HG03521 (cell line): ENCODE measurements around the gene MGAT5B.

ENCODE experiments used
- ATAC-seq: cut with Tn5 transposase; IDR thresholded peaks from one replicate; pipeline ENCODE4 v1.9.1; 2021; ENCODE audit warnings: mild to moderate bottlenecking, moderate library complexity; ENCODE audit not compliant: unreplicated experiment

MGAT5B gene

DNA sequence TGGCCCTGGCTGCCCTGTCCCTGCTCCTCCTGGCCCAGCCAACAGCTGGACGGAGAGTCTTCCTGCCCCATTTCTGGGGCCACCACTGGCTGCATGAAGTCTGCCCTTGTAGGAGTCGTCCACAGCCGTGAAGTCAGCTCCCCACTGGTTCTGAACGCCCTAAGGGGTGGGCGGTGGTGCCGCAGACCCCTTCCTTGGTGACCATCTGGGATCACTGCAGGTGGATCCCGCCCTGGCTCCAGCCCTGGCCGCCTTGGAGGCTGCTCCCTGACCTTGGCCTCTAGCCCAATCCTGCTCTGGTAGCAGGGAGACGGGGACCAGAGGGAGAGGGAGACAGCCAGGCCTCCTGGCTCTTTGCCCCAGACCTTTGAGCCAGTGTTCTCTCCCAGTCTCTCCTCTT, 35.4 kb downstream of the MGAT5B start:
- ATAC-seq: no peak

DNA sequence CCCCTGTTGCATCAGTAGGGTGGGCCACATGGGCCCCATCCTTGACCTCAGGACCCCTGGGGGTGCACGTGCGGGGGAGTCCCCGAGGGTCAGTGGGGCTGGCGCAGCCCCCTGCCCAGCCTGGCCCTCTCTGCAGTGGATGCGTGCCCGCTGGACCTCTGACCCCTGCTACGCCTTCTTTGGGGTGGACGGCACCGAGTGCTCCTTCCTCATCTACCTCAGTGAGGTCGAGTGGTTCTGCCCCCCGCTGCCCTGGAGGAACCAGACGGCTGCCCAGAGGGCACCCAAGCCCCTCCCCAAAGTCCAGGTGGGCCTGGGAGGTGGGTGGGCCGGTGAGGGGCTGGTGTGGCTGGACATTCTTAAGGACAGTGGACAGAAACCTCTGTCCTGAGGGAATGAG, 35.9 kb downstream of the MGAT5B start:
- ATAC-seq: no peak

DNA sequence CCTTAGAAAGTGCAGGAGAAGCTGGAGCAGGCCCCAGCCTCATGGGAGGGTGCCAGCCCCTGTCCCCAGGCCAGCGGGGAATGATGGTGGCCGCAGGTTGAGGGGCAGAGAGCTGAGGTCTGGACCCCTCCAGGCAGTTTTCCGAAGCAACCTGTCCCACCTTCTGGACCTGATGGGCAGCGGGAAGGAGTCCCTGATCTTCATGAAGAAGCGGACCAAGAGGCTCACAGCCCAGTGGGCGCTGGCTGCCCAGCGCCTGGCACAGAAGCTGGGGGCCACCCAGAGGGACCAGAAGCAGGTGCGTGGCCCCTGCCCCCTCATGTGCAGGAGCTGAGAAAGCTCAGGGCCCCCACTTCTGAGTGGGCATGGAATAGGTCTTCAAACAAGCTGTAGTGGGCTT, 36.8 kb downstream of the MGAT5B start:
- no peak for ATAC-seq

DNA sequence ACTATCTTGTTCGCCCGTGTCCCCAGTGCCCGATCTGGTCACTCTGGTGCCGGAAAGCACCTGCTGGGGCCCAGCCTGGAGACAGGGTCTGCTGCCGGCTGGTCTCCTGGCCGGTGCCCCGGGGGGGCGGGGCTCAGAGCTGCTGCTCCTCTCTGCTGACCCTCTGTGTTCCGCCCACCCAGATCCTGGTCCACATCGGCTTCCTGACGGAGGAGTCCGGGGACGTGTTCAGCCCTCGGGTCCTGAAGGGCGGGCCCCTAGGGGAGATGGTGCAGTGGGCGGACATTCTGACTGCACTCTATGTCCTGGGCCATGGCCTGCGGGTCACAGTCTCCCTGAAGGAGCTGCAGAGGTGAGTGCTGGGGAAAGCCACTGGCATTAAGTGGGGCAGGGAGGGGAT, 37.6 kb downstream of the MGAT5B start:
- no peak for ATAC-seq

DNA sequence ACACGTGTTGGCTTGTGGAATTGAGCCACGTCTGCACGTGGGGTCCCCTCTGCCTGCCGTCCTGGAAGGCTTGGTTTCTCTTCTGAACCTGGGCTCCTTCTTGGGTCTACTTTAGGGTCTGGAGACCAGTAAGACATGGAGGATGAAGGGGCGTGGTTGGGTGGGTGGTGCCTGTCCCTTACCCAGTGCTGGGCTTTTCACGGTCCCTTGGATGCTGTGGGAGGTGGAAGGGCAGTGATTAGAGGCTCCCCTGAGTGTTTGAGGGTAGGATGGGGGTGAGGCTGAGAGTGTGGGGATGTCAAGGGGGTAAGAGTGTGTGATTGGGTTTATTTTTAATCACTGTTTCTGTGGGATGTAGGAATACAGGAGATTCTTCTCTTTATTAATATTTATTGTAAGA, 38.3 kb downstream of the MGAT5B start:
- ATAC-seq: no peak

DNA sequence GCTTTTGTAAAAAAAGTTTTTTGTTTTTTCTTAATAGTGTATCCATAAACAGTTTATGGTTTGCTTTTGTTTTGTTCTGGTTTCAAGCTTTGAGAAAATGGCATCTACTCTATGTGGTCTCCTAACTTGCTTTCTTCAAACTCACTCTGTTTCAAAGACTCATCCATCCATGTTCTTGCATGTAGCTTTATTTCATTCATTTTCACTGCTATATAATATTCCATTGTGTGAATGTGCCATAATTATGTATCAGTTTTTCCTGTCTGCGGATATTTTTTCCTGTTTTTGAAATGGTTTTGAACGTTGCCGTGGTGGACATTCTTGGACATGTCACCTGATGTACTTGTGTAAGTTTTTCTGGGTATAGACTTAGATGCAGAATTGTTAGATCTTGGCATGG, 39.1 kb downstream of the MGAT5B start:
- ATAC-seq: no peak

DNA sequence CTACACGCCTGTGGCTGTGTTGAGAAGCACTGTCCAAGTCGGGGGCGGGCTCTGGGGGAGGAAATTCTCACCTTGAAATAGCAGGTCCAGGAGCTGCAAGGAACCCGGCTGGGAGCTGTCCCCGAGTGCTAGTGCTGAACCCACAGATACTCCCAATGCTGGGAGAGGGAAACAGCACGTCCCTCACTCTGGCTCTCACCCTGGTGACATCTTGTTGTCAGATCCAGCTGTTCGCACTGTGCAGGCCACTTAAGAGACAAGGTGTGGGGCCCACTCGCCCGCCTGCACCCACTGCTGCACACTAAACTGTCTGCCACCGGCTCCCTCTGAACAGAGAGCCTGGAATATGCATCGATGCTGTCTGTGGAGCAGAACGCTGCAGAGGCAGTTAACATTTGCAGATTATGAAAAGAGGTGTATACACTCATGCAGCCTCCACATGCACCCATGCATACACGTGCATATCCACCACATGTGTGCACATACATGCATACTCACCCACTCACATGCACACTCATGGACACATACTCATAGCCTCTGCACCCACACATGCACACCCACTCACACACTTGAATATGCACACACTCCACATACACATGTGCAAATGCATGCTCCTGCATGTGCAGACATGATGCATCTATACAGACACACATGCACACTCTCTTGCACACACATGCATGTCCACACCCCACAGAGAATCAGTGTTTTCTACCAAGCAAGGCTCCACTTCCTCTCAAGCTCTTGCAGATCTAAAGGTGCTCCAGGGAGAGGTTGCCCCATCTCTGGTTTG, 42.0 kb downstream of the MGAT5B start:
- no peak for ATAC-seq

DNA sequence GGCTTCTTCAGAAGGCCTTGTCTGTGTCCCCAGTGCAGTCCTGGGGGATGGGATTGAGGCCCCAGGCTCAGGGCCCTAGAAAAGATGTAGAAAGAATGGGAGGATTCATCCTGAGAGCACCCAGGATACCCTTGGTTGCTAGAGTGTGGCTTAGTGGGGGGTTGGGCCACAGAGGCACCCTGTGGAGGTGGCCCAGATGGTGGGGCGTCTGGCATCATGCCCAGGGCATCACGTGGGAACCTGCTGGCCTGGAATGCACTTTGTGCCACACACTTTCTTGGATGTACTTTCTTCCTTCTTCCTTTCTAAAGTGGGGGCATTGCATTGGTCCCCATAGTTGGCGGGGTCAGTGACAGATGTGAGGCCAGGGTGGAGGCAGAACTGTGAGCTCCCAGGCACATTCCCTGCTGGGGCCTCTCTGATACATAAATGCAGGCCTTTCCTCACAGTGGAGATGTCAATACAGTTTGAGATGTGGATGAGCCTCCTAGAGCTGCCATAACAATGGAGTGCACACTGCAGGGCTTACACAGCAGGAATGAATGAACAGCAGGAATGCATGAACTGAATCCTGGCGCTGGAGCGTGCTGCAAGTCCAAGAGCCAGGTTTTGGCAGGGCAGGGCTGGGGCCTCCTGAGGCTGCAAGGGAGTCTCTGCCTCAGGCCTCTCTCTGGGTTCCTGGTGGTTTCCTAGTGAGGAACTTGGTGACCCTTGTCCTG, 43.3 kb downstream of the MGAT5B start:
- no peak for ATAC-seq

DNA sequence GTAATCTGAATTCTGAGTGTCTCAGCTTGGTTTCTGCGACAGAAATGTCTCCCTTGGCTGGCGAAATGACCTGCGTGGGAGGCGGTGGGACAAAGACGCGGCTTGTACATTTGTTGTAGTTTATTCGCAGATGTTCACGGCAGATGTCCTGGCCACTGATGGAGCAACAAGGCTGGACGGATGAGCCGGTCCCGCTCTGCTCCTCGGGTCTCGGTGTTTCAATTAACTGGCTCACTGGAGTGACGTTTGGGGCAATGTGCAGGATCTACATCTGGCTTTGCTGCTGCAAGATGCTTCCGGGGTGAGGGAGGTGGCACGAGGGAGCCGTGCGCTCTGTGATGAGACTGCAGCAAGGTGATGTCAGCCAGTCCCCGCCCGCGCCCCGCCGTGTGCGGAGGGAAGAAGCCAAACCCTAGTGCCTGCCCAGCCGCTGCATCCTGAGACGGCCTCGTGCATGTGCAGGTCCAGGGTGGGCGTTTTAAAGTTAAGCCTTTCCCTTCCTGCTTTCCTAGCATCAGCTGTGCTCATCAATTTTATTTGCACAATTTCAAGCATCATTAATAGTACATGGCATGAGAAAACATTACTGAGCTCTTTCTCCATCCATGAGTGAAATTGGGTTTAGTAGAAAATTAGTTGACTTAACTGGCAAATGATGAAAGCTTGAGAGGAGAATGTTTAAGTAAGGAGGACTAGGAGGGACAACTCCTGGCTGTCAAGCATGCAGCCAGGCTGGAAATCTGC, 44.4 kb downstream of the MGAT5B start:
- ATAC-seq: no peak

DNA sequence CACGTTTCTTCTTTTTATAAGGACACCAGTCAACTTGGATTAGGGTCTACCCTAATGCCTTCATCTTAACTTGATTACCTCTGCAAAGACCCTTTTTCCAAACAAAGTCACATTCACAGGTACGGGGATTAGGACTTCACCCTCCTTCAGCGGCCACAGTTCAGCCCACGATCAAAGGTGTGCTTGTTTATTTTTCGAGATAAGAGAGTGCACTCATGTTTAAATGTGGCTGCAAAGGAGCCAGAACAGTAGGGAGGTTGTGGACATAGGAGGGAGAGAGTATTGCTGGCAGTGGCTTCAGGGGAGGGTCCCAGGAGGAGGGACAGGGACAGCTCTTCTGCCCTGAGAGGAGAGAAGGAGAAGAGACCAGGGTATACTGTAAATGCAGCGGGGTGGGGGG, 46.7 kb downstream of the MGAT5B start:
- no peak for ATAC-seq

DNA sequence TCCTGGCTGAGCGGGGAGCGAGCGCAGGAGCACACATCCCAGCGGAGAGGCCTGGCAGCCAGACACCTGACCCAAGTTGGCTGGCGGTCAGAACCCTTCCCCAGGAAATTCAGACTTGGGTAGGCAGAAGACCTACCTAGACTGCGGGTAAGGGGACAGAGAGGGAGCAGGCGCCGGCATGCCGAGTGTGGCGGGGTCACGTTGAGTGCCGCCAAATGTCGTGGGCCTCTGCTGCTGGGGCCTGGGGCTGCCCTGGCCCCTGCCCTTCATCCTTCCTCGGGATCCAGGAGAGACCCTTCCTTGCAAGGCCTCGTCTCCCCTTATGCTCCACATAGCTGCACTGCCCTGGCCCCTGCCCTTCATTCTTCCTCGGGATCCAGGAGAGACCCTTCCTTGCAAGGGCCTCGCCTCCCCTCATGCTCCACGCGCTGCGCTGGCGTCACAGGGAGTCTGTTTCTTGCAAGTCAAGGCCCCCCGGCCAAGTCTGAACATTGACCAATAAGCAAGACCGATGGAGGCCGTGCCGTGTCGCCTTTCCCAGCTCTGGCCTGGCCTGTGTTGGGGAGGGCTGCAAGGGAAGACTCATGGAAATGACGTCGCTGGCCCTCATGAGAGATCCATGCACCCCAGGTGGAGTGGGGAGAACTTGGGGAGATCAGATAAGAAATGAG, 47.8 kb downstream of the MGAT5B start:
- no peak for ATAC-seq

DNA sequence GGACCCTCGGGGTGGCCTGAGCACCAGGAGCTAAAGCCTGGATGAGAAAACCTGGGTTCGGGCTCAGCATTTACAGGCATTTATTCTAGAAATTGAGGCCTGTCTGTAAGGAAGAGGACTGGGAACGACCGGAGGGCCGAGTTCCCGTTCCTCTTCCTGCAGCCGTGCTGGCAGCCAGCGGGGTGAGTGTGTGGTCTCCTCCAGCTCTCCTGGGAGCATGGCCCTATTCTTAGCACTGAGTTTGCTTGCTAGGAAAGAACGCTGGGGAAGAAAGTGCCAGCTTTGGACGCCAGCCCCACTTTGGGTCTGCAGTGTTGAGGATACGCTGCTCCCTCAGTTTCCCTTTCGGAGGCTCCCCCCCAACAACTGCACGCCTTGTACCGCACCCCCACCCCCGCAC, 49.6 kb downstream of the MGAT5B start:
- ATAC-seq: no peak

DNA sequence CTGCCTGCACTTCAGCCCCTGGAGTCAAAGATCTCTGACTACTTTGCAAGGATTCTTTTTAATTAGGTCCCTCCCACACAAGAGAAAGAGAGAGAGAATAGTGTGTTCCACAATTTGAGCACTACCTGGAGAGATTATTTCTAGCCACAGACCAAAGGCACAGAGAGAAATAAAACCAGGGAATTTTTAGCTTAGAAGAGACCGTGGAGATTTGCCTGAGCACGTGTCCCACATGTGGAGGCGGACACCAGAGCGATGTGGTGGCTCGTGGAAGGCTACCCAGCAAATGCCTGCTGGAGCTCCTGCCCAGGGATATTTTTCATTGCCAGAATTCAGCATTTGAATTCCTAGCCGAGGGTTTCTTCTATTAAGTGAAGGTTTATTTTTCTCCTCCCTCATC, 50.6 kb downstream of the MGAT5B start:
- no peak for ATAC-seq

DNA sequence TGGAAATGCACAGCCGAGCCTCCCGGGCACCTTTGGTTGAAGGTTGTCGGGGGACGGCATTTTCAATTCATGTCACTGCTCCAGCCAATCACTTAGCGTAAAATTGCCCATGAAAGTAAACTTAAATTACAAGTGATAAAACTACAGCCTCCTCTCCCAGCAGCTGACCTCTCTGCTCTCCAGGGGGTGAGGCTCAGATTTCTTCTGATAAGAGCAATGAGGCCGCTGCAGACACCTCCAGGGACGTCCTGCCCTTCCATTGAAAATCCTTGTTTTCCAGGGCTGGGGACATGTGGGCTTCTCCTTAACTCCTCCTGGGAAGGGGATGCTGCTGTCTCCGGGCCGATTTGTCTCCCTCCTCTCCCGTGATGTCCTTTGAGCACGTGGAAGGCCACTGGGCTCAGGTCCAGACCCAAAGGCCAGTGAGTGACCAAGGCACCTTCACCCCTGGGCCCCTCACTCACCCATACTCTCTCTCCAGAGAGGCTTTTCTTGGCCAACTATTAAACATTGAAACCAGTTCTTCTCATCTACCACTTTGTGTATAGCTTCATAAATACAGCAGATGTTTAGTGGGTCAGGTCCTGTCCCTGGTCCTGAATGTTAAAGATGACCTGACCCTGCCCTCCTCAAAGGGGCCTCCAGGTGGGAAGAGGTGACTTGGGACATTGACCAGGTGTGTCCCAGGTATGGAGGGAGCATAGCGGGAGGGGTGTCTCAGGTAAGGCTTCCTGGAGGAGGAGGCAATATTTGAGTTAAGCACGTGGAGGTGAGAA, 52.3 kb downstream of the MGAT5B start:
- no peak for ATAC-seq

DNA sequence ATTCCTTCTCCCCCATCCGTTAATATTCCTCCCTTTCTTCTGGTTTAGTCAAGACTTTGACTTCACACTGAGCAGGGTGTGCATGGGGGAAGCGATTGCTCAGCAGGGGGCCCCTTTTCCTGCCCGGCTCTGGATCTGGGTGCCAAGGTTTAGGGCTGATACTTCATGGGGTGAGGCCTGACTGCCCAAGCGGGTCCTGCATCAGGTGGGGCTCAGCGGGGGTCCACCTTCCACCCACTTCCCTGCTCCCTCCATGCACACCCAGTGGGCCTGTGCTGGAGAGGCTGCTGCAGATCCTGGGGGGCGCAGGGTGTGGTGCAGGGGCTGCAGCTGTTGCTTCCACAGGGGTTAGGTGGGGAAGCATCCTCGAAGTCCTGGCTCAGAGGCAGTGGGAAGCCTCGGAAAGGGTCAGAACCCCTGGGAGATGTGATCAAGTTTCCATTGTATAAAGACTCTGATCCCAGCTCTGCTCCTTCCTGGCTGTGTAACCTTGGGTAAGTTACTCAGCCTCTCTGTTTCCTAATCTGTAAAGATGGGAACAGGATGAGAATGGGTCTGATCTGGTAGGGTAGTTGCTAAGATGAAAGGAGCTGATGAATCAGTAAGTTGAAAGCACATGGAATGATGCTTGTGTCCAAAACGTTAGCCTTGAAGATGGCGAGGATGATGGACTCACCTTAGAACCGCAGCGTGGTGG, 53.3 kb downstream of the MGAT5B start:
- ATAC-seq: no peak

DNA sequence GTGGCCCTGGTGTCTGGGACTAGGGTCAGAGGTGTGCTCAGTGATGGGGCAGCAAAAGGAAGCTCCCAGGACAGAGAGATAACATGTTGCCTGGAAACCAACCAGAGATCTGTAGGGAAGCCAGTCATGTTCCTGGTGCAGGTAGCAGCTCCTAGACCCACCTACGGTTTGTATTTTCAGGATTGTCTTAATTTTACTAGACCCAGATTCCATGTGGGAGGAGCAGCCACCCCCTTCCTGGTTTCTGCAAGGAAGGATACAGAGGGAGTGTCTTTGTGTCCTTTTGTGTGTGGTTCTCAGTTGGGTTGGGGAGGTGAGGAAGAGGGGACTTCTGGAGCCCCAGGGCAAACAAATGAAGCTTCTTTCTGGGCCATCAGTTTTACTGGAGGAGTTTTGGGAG, 53.9 kb downstream of the MGAT5B start:
- ATAC-seq: no peak

DNA sequence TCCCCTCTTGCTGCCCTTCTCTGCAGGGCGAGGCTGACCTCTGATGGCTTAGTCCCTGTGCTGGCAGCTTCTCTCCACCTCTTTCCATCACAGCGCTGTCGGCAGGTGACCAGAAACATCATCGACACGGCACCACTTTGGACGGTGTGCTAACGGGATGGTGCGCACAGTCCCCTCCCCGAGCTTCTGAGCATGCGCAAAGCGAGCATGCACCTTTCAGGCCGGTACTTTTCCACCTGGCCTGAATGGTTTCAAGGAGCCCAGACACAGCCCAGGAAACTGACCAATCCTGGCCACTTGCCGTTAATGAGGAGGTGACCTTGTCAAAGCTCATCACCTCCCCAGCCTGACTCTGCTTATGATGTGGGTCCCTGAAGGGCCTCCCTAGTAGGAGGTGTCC, 54.8 kb downstream of the MGAT5B start:
- no peak for ATAC-seq

DNA sequence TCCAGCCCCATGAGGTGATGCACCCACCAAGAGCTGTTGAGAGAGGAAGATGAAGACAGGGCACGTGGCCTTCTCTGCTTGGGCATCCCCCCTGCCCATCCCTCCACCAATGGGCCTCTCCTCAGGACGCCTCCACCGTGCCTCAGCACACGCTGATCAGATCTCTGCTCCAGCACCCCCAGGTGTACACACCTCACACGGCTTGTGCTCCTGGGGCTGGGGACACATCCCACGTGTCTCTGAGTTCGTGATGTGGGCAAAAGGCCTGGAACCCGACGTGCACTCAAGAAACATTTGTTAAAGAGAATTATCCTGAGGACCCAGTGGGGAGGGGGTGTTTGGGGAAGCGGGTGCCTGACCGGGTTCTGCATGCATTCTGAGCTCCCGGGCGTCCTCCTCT, 55.3 kb downstream of the MGAT5B start:
- no peak for ATAC-seq

DNA sequence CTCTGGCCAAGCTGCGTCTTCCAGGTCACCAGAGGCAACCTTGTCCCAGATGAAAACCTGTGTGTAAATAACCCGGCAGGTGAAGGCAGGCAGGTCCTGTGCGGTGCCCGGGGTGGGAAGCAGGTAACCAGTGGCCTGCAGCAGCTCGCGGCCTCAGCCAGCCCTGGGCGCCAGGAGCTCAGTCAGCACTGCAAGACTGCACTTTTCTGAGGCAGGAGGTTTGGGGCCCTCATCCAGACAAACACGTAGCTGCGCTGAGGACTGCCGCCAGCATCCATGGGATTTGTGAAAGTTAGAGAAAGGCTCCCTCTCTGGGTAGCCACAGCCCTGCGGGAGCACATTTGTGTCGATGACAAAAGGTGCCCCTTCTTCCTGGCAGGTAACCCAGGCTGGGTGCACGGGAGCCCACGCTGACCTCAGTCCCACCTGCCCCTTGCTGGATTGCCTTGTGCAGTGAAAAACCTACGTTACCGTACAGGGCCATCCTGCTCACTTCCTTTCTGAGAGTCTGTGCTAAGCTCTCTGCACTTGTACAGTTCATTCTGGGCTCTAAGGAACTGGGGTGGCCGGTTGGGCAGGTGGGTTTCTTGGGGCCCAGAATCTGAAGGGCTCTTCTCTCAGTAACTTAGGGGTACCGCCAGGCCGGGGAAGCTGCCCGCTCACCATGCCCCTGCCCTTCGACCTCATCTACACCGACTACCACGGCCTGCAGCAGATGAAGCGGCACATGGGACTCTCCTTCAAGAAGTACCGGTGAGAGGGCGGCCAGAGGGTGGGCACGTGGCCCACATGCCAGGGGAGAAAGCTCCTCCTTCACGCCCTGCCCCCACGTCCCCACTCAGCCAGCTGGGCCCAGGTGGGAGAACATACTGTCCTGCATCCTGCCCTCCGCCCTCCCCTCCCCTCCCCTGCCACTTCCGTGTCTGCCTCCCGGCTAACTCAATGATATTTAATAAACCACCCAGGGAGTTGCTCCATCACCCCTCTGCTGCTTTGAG, 56.4 kb downstream of the MGAT5B start:
- ATAC-seq: no peak
